ENCODE data around the gene TTC39B.
A peak's percentile ranks its signal among the peaks of the same experiment; 100 is the strongest.

The TTC39B gene

GRCh38 chr9:15246708-15247107, 60.3 kb downstream of the TTC39B start:
- TF ChIP-seq EP300 (IDR thresholded peaks at IDR 0.05; ENCODE audit: borderline replicate concordance) (no peak), YY1 (IDR thresholded peaks at IDR 0.05; ENCODE audit: low read depth) (0 out of 2 replicates have a peak, but pooled peaks have one; percentile 30)

DNA sequence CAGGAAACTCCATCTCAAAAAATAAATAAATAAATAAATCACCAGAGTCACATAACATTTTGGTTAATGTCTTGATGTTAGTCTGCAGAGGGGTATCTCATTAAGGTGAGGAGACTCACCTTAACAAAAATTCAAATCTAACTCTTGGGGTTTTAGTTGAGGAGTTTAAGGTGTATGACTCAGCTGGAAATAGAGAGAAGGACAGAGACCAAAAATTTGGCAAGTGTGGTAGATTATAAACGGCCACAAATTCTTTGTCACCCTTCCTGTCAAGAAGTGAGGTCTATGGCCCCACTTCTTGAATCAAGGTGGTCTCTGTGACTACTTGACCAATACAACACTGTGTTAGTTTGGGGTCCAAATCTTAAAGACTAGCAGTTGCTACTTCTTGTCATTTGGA, 60.8 kb downstream of the TTC39B start:
- no peak for TF ChIP-seq MAX (IDR thresholded peaks at IDR 0.05)
- no peak for TF ChIP-seq REST (IDR thresholded peaks at IDR 0.05; ENCODE audit: low read depth)
- no peak for TF ChIP-seq NFIC (IDR thresholded peaks at IDR 0.05)
- TF ChIP-seq YY1 (IDR thresholded peaks at IDR 0.05; ENCODE audit: low read depth): no peak
- no peak for TF ChIP-seq CREB1 (IDR thresholded peaks at IDR 0.05; ENCODE audit: low read depth)
- TF ChIP-seq TEAD4 (IDR thresholded peaks at IDR 0.05): no peak
- no peak for TF ChIP-seq TCF12 (IDR thresholded peaks at IDR 0.05; ENCODE audit: low read depth)
- TF ChIP-seq USF1 (IDR thresholded peaks at IDR 0.05): no peak
- no peak for TF ChIP-seq RAD21 (IDR thresholded peaks at IDR 0.05; ENCODE audit: low read depth)
- no peak for TF ChIP-seq ZBTB7A (IDR thresholded peaks at IDR 0.05; ENCODE audit: low read depth)
- TF ChIP-seq CEBPB (IDR thresholded peaks at IDR 0.05): no peak
- no peak for TF ChIP-seq TAF1 (IDR thresholded peaks at IDR 0.05; ENCODE audit: low read depth)

- TF ChIP-seq TAF1 (IDR thresholded peaks at IDR 0.05; ENCODE audit: low read depth) (no peak), CEBPB (IDR thresholded peaks at IDR 0.05) (no peak), ZBTB7A (IDR thresholded peaks at IDR 0.05; ENCODE audit: low read depth) (no peak)
These were observed 63.0 kb downstream of the TTC39B start for GRCh38 chr9:15244001-15244441.

GRCh38 chr9:15243081-15243480, 63.9 kb downstream of the TTC39B start:
- no peak for TF ChIP-seq CEBPB (IDR thresholded peaks at IDR 0.05)
- TF ChIP-seq CREB1 (IDR thresholded peaks at IDR 0.05; ENCODE audit: low read depth): no peak
- no peak for TF ChIP-seq NFIC (IDR thresholded peaks at IDR 0.05)
- no peak for TF ChIP-seq RAD21 (IDR thresholded peaks at IDR 0.05; ENCODE audit: low read depth)
- TF ChIP-seq MAX (IDR thresholded peaks at IDR 0.05): no peak
- TF ChIP-seq USF1 (IDR thresholded peaks at IDR 0.05): no peak

GRCh38 chr9:15240927-15241326, 66.1 kb downstream of the TTC39B start:
- TF ChIP-seq TEAD4 (IDR thresholded peaks at IDR 0.05) (no peak), EGR1 (IDR thresholded peaks at IDR 0.05) (no peak), NFIC (IDR thresholded peaks at IDR 0.05) (no peak), CREB1 (IDR thresholded peaks at IDR 0.05; ENCODE audit: low read depth) (no peak), ZBTB7A (IDR thresholded peaks at IDR 0.05; ENCODE audit: low read depth) (no peak)

- TF ChIP-seq ZBTB7A (IDR thresholded peaks at IDR 0.05; ENCODE audit: low read depth) (no peak), RAD21 (IDR thresholded peaks at IDR 0.05; ENCODE audit: low read depth) (no peak), TEAD4 (IDR thresholded peaks at IDR 0.05) (no peak), YY1 (IDR thresholded peaks at IDR 0.05; ENCODE audit: low read depth) (no peak), EP300 (IDR thresholded peaks at IDR 0.05; ENCODE audit: borderline replicate concordance) (no peak), TAF1 (IDR thresholded peaks at IDR 0.05; ENCODE audit: low read depth) (no peak), MAX (IDR thresholded peaks at IDR 0.05) (no peak)
These were observed 67.2 kb downstream of the TTC39B start for GRCh38 chr9:15239816-15240215.

- TF ChIP-seq EP300 (IDR thresholded peaks at IDR 0.05; ENCODE audit: borderline replicate concordance): no peak
- no peak for TF ChIP-seq FOXM1 (IDR thresholded peaks at IDR 0.05; ENCODE audit: borderline replicate concordance, low read depth)
- no peak for TF ChIP-seq TAF1 (IDR thresholded peaks at IDR 0.05; ENCODE audit: low read depth)
- TF ChIP-seq YY1 (IDR thresholded peaks at IDR 0.05; ENCODE audit: low read depth): no peak
- no peak for TF ChIP-seq REST (IDR thresholded peaks at IDR 0.05; ENCODE audit: low read depth)
- TF ChIP-seq RAD21 (IDR thresholded peaks at IDR 0.05; ENCODE audit: low read depth): no peak
- no peak for TF ChIP-seq CEBPB (IDR thresholded peaks at IDR 0.05)
These were observed 68.4 kb downstream of the TTC39B start for GRCh38 chr9:15238646-15239045.

Measured in Ishikawa (cell line).